Skeletal muscle satellite cell (primary cell): Measurements from ENCODE around the gene CHST1. TPM values are rescaled to one million over a fixed set of nuclear protein-coding genes. Genes with fewer than 3 reads are reported as not detected.

Source experiments
- H3K27me3 ChIP-seq: 2 replicates; pipeline ENCODE4 v1.7.0; 2013; ENCODE audit warnings: low read length; ENCODE audit not compliant: control insufficient read depth, insufficient read depth
- H3K36me3 ChIP-seq: 2 replicates; pipeline ENCODE4 v1.7.0; 2013; ENCODE audit warnings: mild to moderate bottlenecking, control low read depth, low read length; ENCODE audit not compliant: insufficient read depth
- H3K4me1 ChIP-seq: 2 replicates; pipeline ENCODE4 v1.7.0; 2013; ENCODE audit warnings: low read length; ENCODE audit not compliant: control insufficient read depth, insufficient read depth
- H3K4me2 ChIP-seq: 2 replicates; pipeline ENCODE4 v1.7.0; 2013; ENCODE audit warnings: mild to moderate bottlenecking, low read length
- H3K4me3 ChIP-seq: 2 replicates; pipeline ENCODE4 v1.7.0; 2013; ENCODE audit warnings: low read length
- H3K9ac ChIP-seq: 2 replicates; pipeline ENCODE4 v1.7.0; 2013; ENCODE audit warnings: mild to moderate bottlenecking, low read depth, low read length, moderate library complexity
- H3K9me3 ChIP-seq: replicated peaks from 2 replicates; pipeline ENCODE4 v1.7.0; 2013; ENCODE audit warnings: mild to moderate bottlenecking, control low read depth, low read length
- small RNA-seq: library from RNA; depleted of rRNA; stranded (forward); fragments of <200 nt; gene quantifications from one replicate; pipeline ENCODE3, GENCODE V24; 2012

The CHST1 gene

DNA sequence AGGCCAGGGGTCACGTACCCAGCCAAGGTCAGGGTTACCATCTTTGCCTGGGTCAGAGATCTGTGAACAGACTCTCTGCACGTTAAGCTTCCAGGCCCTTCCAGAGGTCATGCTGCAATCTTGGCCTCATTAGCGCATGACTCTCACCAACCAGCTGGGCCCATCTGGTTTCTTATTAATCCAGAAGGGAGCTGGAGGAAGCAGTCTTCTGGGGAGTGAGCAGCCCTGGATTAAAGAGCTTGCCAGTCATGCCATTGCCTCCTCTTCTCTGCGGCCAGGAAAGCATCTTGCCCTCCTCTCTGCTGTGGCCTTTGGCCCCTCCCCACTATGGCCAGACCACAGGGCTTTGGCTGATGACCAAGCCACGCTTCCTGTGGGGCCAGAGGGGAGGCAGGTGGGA is 57.4 kb downstream of the CHST1 start:
- peaks cover 34% of the 10 kb centered on the region for H3K27me3 ChIP-seq
- no peak overlapping the region for H3K4me2 ChIP-seq
- H3K9me3 ChIP-seq: no peaks in the 10 kb centered on the region

DNA sequence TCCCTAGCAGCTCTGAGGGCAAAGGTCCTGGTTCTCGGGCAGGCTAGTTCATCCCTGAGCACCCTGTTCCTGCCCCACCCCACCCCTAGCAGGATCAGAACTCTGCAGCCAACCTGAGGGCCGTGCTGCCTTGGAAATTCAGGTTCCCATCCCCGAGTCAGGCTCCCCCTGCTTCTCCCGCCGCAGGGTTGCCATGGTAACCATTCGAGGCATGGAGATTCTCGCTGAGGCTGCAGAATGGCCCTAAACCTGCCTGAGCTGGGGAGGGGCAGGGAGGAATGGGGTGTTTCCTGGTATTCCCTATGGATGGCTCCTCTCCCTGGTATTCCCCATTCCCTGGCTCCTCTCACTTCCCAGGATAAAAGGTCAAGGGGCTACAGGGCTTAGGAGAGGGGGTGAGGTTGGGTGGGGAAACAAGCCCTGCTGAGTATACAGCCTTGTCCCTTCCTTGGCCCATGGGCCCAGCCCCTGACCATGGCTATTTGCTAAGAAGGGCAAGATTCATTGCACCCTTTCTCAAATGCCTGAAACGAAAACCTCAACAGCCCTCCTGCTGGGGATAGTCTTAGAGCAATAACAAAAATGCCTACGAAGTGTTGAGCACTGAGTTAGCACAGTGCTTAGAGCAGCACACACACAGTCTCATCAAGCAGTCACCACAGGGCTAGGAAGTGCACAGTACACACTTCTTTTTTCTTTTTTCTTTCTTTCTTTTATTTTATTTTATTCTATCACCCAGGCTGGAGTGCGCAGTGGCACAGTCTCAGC is 58.7 kb downstream of the CHST1 start:
- Histone ChIP-seq H3K9me3 (no peaks in the 10 kb centered on the region), H3K4me1 (no peaks in the 10 kb centered on the region), H3K4me3 (no peak overlapping the region), H3K9ac (no peak overlapping the region), H3K36me3 (no peaks in the 10 kb centered on the region), H3K27me3 (peaks cover 28% of the 10 kb centered on the region), H3K4me2 (no peak overlapping the region)

More for the DNA sequence above, 57.4 kb downstream of the CHST1 start:
- no peak overlapping the region for H3K9ac ChIP-seq
- no peaks in the 10 kb centered on the region for H3K36me3 ChIP-seq
- no peaks in the 10 kb centered on the region for H3K4me1 ChIP-seq
- no peak overlapping the region for H3K4me3 ChIP-seq

- Histone ChIP-seq H3K27me3 (peaks cover 27% of the 10 kb centered on the region), H3K9ac (no peak overlapping the region), H3K9me3 (no peaks in the 10 kb centered on the region), H3K36me3 (no peaks in the 10 kb centered on the region), H3K4me3 (no peak overlapping the region), H3K4me2 (no peak overlapping the region), H3K4me1 (no peaks in the 10 kb centered on the region)
These were observed 60.4 kb downstream of the CHST1 start for GRCh38 chr11:45605051-45605450.

GRCh38 chr11:45603946-45604682 is 61.3 kb downstream of the CHST1 start:
- no peak overlapping the region for H3K4me2 ChIP-seq
- H3K4me3 ChIP-seq: no peak overlapping the region
- H3K4me1 ChIP-seq: no peaks in the 10 kb centered on the region
- H3K9ac ChIP-seq: no peak overlapping the region
- no peaks in the 10 kb centered on the region for H3K36me3 ChIP-seq
- no peaks in the 10 kb centered on the region for H3K9me3 ChIP-seq
- H3K27me3 ChIP-seq: peaks cover 29% of the 10 kb centered on the region

DNA sequence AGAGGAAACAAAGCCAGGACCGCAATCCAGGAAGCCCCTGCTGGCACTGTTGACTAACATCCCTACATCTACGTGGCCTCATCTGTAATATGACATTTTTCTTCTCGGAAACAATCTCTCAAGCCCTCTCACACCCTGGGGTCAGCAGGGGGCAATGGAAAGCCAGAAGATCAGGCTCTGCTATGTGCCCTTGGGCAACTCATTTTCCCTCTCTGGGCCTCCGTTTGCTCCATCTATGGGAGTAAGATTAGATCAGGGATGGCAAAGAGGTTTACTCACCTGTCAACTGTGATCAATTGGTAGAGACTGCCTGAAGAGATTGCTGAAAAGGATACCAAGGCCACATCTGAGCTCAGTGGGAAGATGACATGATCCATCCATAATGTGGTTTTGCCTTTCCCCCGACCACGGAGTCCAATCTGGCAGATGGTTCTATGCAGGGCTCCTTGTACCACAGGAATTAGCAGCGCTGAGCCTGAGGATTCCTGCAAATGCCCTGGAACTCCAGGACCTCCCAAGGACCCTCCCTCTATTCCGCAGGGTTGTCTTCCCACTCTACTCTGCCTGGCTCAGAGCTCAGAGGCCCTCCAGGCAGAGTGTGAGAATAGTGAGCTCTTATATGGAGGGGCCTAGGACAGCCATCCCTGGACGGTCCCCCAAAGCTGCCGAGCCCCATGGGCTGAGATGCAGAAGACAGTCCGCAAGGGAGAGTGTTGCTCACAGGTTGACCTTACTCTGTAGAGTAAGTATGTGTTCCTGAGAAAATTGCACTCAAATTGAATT is 66.1 kb downstream of the CHST1 start:
- Histone ChIP-seq H3K4me3 (no peak overlapping the region), H3K27me3 (peaks cover 28% of the 10 kb centered on the region), H3K4me2 (no peak overlapping the region), H3K9me3 (no peaks in the 10 kb centered on the region), H3K36me3 (no peaks in the 10 kb centered on the region), H3K9ac (no peak overlapping the region), H3K4me1 (no peaks in the 10 kb centered on the region)

Small RNAs within 50 kb of the gene (small RNA-seq; reads per million reads assigned to genes)
- gene MIR7154: not detected
